CD4-positive, alpha-beta T cell treated with Interleukin-6 for 4 hours (primary cell): ENCODE measurements around the gene HS2ST1.
A peak's percentile ranks its signal among the peaks of the same experiment; 100 is the strongest.
"Not testable (repeated sequence)": the region's sequence is repeated elsewhere in the genome, so short reads cannot be mapped to it uniquely, and the experiment has no call there.

ENCODE experiments used
- DNase-seq: peaks from one replicate; pipeline ENCODE4 v3.0.0-alpha.2; 2020; ENCODE audit warnings: mixed read lengths

The HS2ST1 gene

GRCh38 chr1:86926883-86927282, 12.4 kb downstream of the HS2ST1 start:
- DNase-seq = no peak

GRCh38 chr1:86928819-86929218, 14.4 kb downstream of the HS2ST1 start:
- no peak for DNase-seq

DNA sequence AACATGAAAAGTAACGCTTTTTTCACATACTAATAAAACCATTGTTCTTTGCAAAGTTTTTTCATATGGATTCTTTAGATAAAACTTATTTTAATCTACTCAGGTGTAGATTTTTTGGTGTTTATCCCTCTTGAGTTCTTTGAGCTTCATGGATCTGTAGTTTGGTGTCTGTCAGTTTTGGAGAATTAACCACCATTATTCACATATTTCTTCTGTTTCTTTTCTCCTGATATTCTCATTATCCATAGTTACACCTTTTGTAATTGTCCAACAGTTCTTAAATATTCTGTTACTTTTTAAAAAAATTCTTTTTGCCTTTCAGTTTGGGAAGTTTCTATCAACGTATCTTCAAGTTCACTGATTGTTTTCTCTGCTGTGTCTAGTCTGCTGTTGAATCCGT, 18.6 kb downstream of the HS2ST1 start:
- DNase-seq = no peak

DNA sequence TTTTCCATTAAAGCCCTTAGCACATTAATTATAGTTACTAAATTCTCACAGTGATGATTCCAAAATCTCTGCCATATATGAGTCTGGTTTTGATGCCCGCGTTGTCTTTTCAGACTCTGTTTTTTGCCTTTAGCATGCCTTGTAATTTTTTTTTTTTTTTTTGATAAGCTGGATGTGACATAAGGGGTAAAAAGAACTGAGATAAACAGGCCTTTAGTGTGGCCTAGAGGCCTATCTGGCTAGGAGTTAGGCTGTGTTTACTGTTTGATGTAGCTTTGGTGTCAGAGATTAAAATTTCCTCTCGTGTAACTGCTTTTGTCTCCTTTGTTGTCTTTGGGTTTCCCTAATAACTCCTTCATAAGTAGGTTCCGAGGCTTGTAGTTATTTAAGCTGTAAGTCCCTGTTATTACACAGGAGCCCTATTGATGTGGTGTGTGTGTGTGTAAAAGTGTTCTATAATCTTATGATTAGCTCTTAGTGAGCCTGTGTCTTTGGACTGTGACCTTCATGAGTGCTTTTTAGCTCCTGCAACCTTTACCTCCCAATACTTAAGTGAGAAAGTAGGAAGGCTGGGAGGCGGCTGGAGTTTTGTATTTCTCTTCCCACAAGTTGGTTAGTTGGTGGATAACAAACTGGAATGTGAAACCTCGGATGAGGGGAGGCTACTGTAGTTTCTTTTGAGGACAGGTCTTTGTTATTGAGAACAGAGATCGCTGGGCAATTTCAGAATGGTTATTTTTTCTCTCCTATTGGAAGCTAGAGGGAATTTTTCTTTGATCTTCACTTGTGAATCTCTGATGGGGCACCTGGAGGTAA, 19.3 kb downstream of the HS2ST1 start:
- no peak for DNase-seq

GRCh38 chr1:86938450-86938849, 24.0 kb downstream of the HS2ST1 start:
- no peak for DNase-seq

GRCh38 chr1:86938855-86939254, 24.4 kb downstream of the HS2ST1 start:
- DNase-seq = no peak

GRCh38 chr1:86939406-86939805, 25.0 kb downstream of the HS2ST1 start:
- no peak for DNase-seq

GRCh38 chr1:86940599-86940998, 26.2 kb downstream of the HS2ST1 start:
- no peak for DNase-seq

GRCh38 chr1:86942042-86942441, 27.6 kb downstream of the HS2ST1 start:
- DNase-seq = no peak

DNA sequence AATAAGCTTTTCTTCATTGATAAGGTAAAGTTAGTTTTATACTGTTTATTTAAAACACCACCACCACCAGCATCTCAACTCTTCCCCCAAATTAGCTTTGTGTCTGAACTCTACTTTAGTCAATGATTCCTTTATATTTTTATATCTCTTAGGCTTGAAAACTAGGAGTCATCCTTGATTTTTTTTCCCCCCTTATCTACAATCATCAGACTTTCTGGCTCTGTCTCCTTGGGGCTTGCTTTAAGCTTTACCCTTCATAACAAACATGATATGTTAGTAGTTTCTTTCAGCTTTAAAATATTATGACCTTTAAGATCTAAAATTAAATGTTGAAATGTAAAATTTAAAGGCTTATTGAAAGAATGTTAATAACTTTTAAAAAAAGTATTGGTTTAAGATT, 28.3 kb downstream of the HS2ST1 start:
- DNase-seq = no peak

- DNase-seq = no peak
Observed at GRCh38 chr1:86948212-86948611, 33.8 kb downstream of the HS2ST1 start.

DNA sequence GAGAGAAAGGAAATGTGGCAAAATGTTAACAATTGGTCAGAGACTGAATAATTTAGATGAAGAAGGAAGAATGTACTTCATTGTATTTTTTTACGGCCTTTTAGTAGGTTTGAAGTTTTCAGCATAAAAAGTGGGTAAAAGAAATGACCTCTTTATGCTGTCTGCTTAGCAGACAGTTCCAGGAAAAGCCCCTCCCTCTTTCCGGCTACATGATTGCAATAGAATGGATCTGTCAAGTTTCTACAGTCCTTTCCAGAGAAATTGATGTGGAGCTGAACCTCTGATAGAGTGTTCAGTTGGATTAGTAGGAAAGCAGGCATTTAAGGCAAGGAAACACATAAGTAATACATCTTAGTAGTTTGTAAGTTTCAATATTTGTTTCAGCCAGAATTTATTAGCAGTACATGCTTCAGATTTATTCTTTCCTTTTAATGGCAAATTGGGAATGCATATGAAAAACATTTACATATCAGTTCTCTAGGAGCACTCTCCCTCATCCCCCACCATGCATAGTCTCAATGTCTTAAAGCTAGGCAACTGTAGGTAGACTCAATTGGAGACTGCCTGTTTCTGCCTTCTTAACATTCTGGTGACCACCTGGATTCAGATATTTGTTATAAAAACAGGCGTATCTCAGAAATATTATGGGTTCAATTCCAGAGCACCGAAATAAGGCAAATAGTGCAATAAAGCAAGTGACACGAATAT, 36.4 kb downstream of the HS2ST1 start:
- no peak for DNase-seq

- DNase-seq = no peak
Observed at GRCh38 chr1:86951430-86951829, 37.0 kb downstream of the HS2ST1 start.

- DNase-seq = no peak
Observed at GRCh38 chr1:86953167-86953566, 38.7 kb downstream of the HS2ST1 start.

- no peak for DNase-seq
Observed at GRCh38 chr1:86955678-86956077, 41.2 kb downstream of the HS2ST1 start.

DNA sequence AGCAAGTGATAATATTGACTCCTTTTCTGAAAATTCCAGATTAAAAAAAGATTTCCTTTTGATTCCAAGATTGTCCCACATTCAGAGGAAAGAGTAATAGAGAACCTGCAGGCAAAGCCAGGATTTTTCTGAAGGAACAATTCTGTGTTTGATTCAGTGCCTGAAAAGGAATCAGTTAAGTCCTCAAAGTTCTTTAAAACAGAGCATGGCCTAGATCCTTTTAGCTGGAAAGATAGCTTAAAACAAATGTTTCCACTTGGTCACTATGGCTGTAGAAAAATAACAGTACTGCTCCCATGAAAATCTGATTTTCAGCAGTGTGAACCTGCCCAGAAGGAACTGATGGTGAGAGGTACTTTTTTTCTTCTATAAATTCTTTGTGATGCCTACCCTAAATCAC, 41.8 kb downstream of the HS2ST1 start:
- no peak for DNase-seq

GRCh38 chr1:86957221-86957620, 42.8 kb downstream of the HS2ST1 start:
- DNase-seq = no peak

- DNase-seq = no peak
Observed at GRCh38 chr1:86960548-86960947, 46.1 kb downstream of the HS2ST1 start.

- not testable (repeated sequence) for DNase-seq
Observed at GRCh38 chr1:86963841-86964240, 49.4 kb downstream of the HS2ST1 start.

GRCh38 chr1:86965012-86965826, 50.8 kb downstream of the HS2ST1 start:
- DNase-seq = peak; percentile 24

- no peak for DNase-seq
Observed at GRCh38 chr1:86965827-86966182, 51.4 kb downstream of the HS2ST1 start.

- DNase-seq = no peak
Observed at GRCh38 chr1:86970938-86971337, 56.5 kb downstream of the HS2ST1 start.

DNA sequence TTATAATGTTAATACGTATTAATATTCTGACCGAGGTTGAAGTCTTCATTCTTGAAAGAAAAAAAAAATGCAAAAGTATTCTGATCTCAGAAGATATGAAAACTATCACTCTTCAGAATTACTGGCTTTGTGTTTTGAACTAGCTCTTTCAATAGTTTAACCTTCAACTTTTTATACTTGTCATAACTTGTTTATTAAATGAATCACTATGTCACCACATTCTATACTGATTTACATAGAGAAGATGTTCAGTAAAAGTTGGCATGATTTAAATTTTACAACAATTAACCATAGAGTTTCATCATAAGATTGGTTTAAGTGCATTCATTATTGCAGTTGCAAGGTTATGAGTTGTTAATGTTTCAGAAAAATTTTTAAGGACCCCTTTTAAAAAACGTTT, 57.3 kb downstream of the HS2ST1 start:
- no peak for DNase-seq

DNA sequence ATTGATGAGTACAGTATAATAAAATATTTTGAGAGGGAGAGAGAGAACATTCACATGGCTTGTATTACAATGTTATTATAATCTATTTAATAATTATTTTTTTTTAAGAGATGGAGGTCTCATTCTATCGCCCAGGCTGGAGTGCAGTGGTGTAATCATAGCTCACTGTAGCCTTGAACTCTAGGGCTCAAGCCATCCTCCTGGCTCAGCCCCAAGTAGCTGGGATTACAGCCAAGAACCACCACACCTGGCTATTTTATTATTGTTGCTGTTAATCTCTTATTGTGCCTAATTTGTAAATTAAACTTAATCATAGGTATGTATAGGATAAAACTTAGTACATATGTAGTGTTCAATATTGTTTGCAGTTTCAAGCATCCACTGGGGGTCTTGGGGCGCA, 57.8 kb downstream of the HS2ST1 start:
- DNase-seq = no peak
